Measurements from ENCODE around the gene HSD17B10. TPM values are rescaled to one million over a fixed set of nuclear protein-coding genes. Genes with fewer than 3 reads are reported as not detected.
A peak's percentile ranks its signal among the peaks of the same experiment; 100 is the strongest.

HSD17B10 gene
- total RNA-seq, 1 donor from 2014 or later, result 96.8 TPM

GRCh38 chrX:53430231-53430630 lies 3.9 kb downstream of the HSD17B10 start:
- Histone ChIP-seq H3K79me2 (ENCODE audit: insufficient read depth, low read length) (peaks cover 11% of the 10 kb centered on the region), H3K9ac (ENCODE audit: low read length) (no peak overlapping the region), H4K20me1 (ENCODE audit: insufficient read depth, low read length) (no peaks in the 10 kb centered on the region), H3K27ac (ENCODE audit: low read depth, low read length) (no peak overlapping the region), H2AFZ (ENCODE audit: low read depth, low read length) (no peak overlapping the region), H3K27me3 (ENCODE audit: insufficient read depth, low read length) (no peaks in the 10 kb centered on the region), H3K4me3 (ENCODE audit: insufficient read depth, low read depth, low read length) (no peak overlapping the region), H3K36me3 (ENCODE audit: insufficient read depth, low read length) (peaks cover 14% of the 10 kb centered on the region), H3K4me2 (ENCODE audit: low read length) (no peak overlapping the region), H3K9me3 (ENCODE audit: insufficient read depth, low read depth, low read length) (no peaks in the 10 kb centered on the region), H3K4me1 (ENCODE audit: insufficient read depth, low read length) (peaks cover 3% of the 10 kb centered on the region)
- Mint-ChIP-seq H3K9me3 (ENCODE audit: unreplicated experiment) (no peaks in the 10 kb centered on the region), H3K27me3 (ENCODE audit: low read depth, unreplicated experiment) (no peaks in the 10 kb centered on the region), H3K27ac (ENCODE audit: unreplicated experiment) (no peak overlapping the region), H3K36me3 (ENCODE audit: low read depth, unreplicated experiment) (peaks cover 12% of the 10 kb centered on the region), H3K4me3 (ENCODE audit: unreplicated experiment) (no peak overlapping the region), H3K4me1 (ENCODE audit: low read depth, unreplicated experiment) (no peaks in the 10 kb centered on the region)
- TF ChIP-seq EZH2 (IDR thresholded peaks at IDR 0.05; ENCODE audit: insufficient read depth, low read length) (no peak), CTCF (IDR thresholded peaks at IDR 0.05; ENCODE audit: insufficient read depth, low read depth, low read length) (no peak)
- no peak for FAIRE-seq
- DNase-seq (ENCODE audit: low read depth), result no peak

DNA sequence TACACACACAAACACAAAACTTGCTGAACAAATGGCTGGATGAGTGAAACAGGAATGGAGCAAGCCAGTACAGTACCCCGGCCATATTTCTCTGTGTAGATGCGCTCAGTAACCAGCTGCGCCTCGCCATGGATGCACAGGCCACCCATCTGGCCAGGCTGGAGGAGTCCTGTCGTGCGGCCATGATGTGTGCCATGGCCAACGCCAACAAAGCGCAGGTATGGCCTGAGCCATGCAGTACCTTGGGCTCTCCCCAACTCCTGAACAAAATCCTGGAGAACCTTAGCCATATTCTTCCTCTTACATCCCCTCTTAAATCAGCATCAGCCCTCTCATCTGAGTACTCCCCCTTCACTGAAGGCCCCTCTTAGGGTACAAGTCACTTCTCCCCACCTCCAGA lies 4.4 kb downstream of the HSD17B10 start:
- Histone ChIP-seq H3K27ac (ENCODE audit: low read depth, low read length) (no peak overlapping the region), H2AFZ (ENCODE audit: low read depth, low read length) (no peak overlapping the region), H3K79me2 (ENCODE audit: insufficient read depth, low read length) (peaks cover 11% of the 10 kb centered on the region), H3K4me3 (ENCODE audit: insufficient read depth, low read depth, low read length) (no peak overlapping the region), H3K27me3 (ENCODE audit: insufficient read depth, low read length) (no peaks in the 10 kb centered on the region), H3K4me2 (ENCODE audit: low read length) (no peak overlapping the region), H4K20me1 (ENCODE audit: insufficient read depth, low read length) (no peaks in the 10 kb centered on the region), H3K9ac (ENCODE audit: low read length) (no peak overlapping the region), H3K4me1 (ENCODE audit: insufficient read depth, low read length) (peaks cover 3% of the 10 kb centered on the region), H3K9me3 (ENCODE audit: insufficient read depth, low read depth, low read length) (no peaks in the 10 kb centered on the region), H3K36me3 (ENCODE audit: insufficient read depth, low read length) (peaks cover 14% of the 10 kb centered on the region)
- no peak for TF ChIP-seq CTCF (IDR thresholded peaks at IDR 0.05; ENCODE audit: insufficient read depth, low read depth, low read length)
- Mint-ChIP-seq H3K27ac (ENCODE audit: unreplicated experiment) (no peak overlapping the region), H3K9me3 (ENCODE audit: unreplicated experiment) (no peaks in the 10 kb centered on the region), H3K4me3 (ENCODE audit: unreplicated experiment) (no peak overlapping the region), H3K4me1 (ENCODE audit: low read depth, unreplicated experiment) (no peaks in the 10 kb centered on the region), H3K27me3 (ENCODE audit: low read depth, unreplicated experiment) (no peaks in the 10 kb centered on the region), H3K36me3 (ENCODE audit: low read depth, unreplicated experiment) (peaks cover 12% of the 10 kb centered on the region)
- FAIRE-seq (no peak), DNase-seq (ENCODE audit: low read depth) (no peak)

DNA sequence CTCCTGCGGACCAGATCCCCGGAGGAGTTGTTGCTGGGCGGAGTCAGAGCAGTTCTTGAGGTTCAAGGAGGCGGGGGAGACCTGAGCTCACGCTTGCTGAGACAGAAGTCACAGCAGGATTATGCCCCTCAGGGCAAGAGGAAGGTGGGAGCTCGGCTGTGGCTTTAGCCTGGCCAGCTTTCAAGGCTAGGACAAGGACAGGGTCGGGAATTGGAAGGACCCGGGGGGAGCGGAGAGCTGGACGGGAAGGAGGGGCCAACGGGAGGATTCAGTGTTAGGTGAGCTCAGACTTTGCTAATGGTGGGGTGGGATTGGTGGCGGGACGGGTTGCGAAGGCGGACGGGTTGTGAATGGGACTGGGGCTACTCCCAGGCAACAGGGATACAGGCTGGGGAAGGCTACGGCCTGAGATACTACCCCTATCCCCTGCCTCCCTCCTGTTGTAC lies 11.3 kb downstream of the HSD17B10 start, which contains the start of gene RIBC1:
Gene RIBC1, plus strand, starts transcription at position 13 of the 446 bp plus-strand sequence. CDS start 3,404 bp downstream, outside the sequence.
- TF ChIP-seq EZH2 (IDR thresholded peaks at IDR 0.05; ENCODE audit: insufficient read depth, low read length) (no peak), CTCF (IDR thresholded peaks at IDR 0.05; ENCODE audit: insufficient read depth, low read depth, low read length) (no peak)
- H3K36me3 ChIP-seq (ENCODE audit: insufficient read depth, low read length), result no peaks in the 10 kb centered on the region
- H3K4me3 ChIP-seq (ENCODE audit: insufficient read depth, low read depth, low read length), result peak within 1 kb of the TSS; percentile 87
- Mint-ChIP-seq H3K27me3 (ENCODE audit: low read depth, unreplicated experiment) (no peaks in the 10 kb centered on the region), H3K36me3 (ENCODE audit: low read depth, unreplicated experiment) (peaks cover 2% of the 10 kb centered on the region), H3K4me1 (ENCODE audit: low read depth, unreplicated experiment) (peaks cover 11% of the 10 kb centered on the region), H3K4me3 (ENCODE audit: unreplicated experiment) (peak within 1 kb of the TSS; percentile 92), H3K9me3 (ENCODE audit: unreplicated experiment) (no peaks in the 10 kb centered on the region), H3K27ac (ENCODE audit: unreplicated experiment) (peak within 1 kb of the TSS; percentile 85)
- H3K9ac ChIP-seq (ENCODE audit: low read length), result peak within 1 kb of the TSS; percentile 99
- H2AFZ ChIP-seq (ENCODE audit: low read depth, low read length), result peak within 1 kb of the TSS; percentile 86
- no peak for FAIRE-seq
- DNase-seq (ENCODE audit: low read depth), result no peak
- H3K27me3 ChIP-seq (ENCODE audit: insufficient read depth, low read length), result no peaks in the 10 kb centered on the region
- H3K79me2 ChIP-seq (ENCODE audit: insufficient read depth, low read length), result peaks cover 41% of the 10 kb centered on the region
- H3K4me1 ChIP-seq (ENCODE audit: insufficient read depth, low read length), result peaks cover 17% of the 10 kb centered on the region
- H3K4me2 ChIP-seq (ENCODE audit: low read length), result peak within 1 kb of the TSS; percentile 97
- peaks cover 25% of the 10 kb centered on the region for H4K20me1 ChIP-seq (ENCODE audit: insufficient read depth, low read length)
- peak within 1 kb of the TSS; percentile 95 for H3K27ac ChIP-seq (ENCODE audit: low read depth, low read length)
- H3K9me3 ChIP-seq (ENCODE audit: insufficient read depth, low read depth, low read length), result no peaks in the 10 kb centered on the region

Measured in astrocyte (in vitro differentiated cells and primary cell).